HepG2 (cell line): Measurements from ENCODE around the gene ARHGAP19. TPM values are rescaled to one million over a fixed set of nuclear protein-coding genes. Genes with fewer than 3 reads are reported as not detected.
A peak's percentile ranks its signal among the peaks of the same experiment; 100 is the strongest.

ENCODE experiments used
- AGO1 ChIP-seq: fragments of 200-400 bp; formaldehyde crosslinking; IDR thresholded peaks from 2 replicates; pipeline ENCODE4 v1.6.1; 2017; ENCODE audit warnings: mild to moderate bottlenecking, low read depth, low read length, moderate library complexity; ENCODE audit not compliant: poor library complexity, severe bottlenecking
- ATRX ChIP-seq: sonication (generic); formaldehyde crosslinking; IDR thresholded peaks from 2 replicates; pipeline ENCODE4 v1.4.0; 2020; ENCODE audit warnings: missing genetic modification reagents, borderline replicate concordance
- CCDC6 ChIP-seq: sonication (generic); formaldehyde crosslinking; IDR thresholded peaks from 2 replicates; pipeline ENCODE4 v1.8.1; 2022; ENCODE audit warnings: mild to moderate bottlenecking, missing genetic modification reagents, moderate library complexity
- KDM2A ChIP-seq: sonication (generic); formaldehyde crosslinking; IDR thresholded peaks from 2 replicates; pipeline ENCODE4 v1.4.0; 2020; ENCODE audit warnings: low read depth, missing genetic modification reagents, borderline replicate concordance
- KDM5A ChIP-seq: fragments of 200-600 bp; sonication (generic); IDR thresholded peaks from 2 replicates; pipeline ENCODE4 v1.7.0; 2018; ENCODE audit warnings: antibody characterized with exemption, mild to moderate bottlenecking, low read length, borderline replicate concordance
- NRL ChIP-seq: sonication (generic); formaldehyde crosslinking; IDR thresholded peaks from 2 replicates; pipeline ENCODE4 v1.5.0; 2020; ENCODE audit warnings: missing genetic modification reagents, mild to moderate bottlenecking, moderate library complexity, borderline replicate concordance
- PHF8 ChIP-seq: sonication (generic); formaldehyde crosslinking; IDR thresholded peaks from 2 replicates; pipeline ENCODE4 v1.5.0; 2020; ENCODE audit warnings: missing genetic modification reagents
- PRDM10 ChIP-seq: sonication (generic); formaldehyde crosslinking; IDR thresholded peaks from 2 replicates; pipeline ENCODE4 v1.4.0; 2020; ENCODE audit warnings: low read depth, missing genetic modification reagents
- TAF1 ChIP-seq: sonication (generic); formaldehyde crosslinking; IDR thresholded peaks from 2 replicates; pipeline ENCODE4 v1.4.0; 2020; ENCODE audit warnings: missing genetic modification reagents
- ZC3H13 ChIP-seq: sonication (generic); formaldehyde crosslinking; IDR thresholded peaks from 2 replicates; pipeline ENCODE4 v1.8.1; 2023; ENCODE audit warnings: mild to moderate bottlenecking, missing genetic modification reagents, moderate library complexity
- ZFX ChIP-seq: sonication (generic); formaldehyde crosslinking; IDR thresholded peaks from 2 replicates; pipeline ENCODE4 v1.4.0; 2020; ENCODE audit warnings: mild to moderate bottlenecking, low read depth, missing genetic modification reagents, moderate library complexity
- ZMAT3 ChIP-seq: sonication (generic); formaldehyde crosslinking; conservative IDR thresholded peaks from 2 replicates; pipeline ENCODE4 v1.7.0; 2021; ENCODE audit warnings: missing genetic modification reagents
- ZNF224 ChIP-seq: sonication (generic); formaldehyde crosslinking; IDR thresholded peaks from 2 replicates; pipeline ENCODE4 v1.5.0; 2020; ENCODE audit warnings: mild to moderate bottlenecking, missing genetic modification reagents
- ZNF225 ChIP-seq: sonication (generic); formaldehyde crosslinking; IDR thresholded peaks from 2 replicates; pipeline ENCODE4 v1.4.0; 2020; ENCODE audit warnings: mild to moderate bottlenecking, missing genetic modification reagents
- ZNF256 ChIP-seq: sonication (generic); formaldehyde crosslinking; conservative IDR thresholded peaks from 2 replicates; pipeline ENCODE4 v1.4.0; 2020; ENCODE audit warnings: missing genetic modification reagents
- ZNF329 ChIP-seq: sonication (generic); formaldehyde crosslinking; IDR thresholded peaks from 2 replicates; pipeline ENCODE4 v1.9.0; 2021; ENCODE audit warnings: low read depth, mild to moderate bottlenecking, missing genetic modification reagents
- ZNF446 ChIP-seq: sonication (generic); formaldehyde crosslinking; IDR thresholded peaks from 2 replicates; pipeline ENCODE4 v1.5.0; 2020; ENCODE audit warnings: mild to moderate bottlenecking, missing genetic modification reagents
- ZNF687 ChIP-seq: sonication (generic); formaldehyde crosslinking; IDR thresholded peaks from 2 replicates; pipeline ENCODE4 v1.5.1; 2020; ENCODE audit warnings: mild to moderate bottlenecking, missing genetic modification reagents, moderate library complexity
- ZNF709 ChIP-seq: sonication (generic); formaldehyde crosslinking; IDR thresholded peaks from 2 replicates; pipeline ENCODE4 v1.5.0; 2020; ENCODE audit warnings: mild to moderate bottlenecking, missing genetic modification reagents
- ZNF784 ChIP-seq: sonication (generic); formaldehyde crosslinking; IDR thresholded peaks from 2 replicates; pipeline ENCODE4 v1.5.1; 2020; ENCODE audit warnings: missing genetic modification reagents, mild to moderate bottlenecking, borderline replicate concordance
- polyA plus RNA-seq, 8 experiments: library from polyadenylated mRNA; depleted of rRNA in 3 of 8; stranded (reverse) in 7 of 8; unstranded in 1 of 8; fragments of >200 nt; fragmentation: Illumina TruSeq in 4 of 8; extraction: Trizol in 4 of 8; gene quantifications; 2 replicates each; pipeline versions ENCODE4 v1.2.1 to v1.2.3, GENCODE V29; 2011 to 2016; ENCODE audit warnings: low read depth in 4 of 8, missing spikeins in 1 of 8, mixed read lengths in 1 of 8; ENCODE audit not compliant: insufficient read depth in 1 of 8
- total RNA-seq, 5 experiments: library from RNA; depleted of rRNA; stranded (reverse); fragments of >200 nt; fragmentation: Illumina TruSeq; extraction: Trizol; gene quantifications; 2 replicates each; pipeline ENCODE4 v1.2.3, GENCODE V29; 2016; ENCODE audit warnings: low read depth in 1 of 5

Gene ARHGAP19
- total and polyA plus RNA-seq, 2 of the 13 experiments (the other 11 are each of a cell fraction or from before 2014, with no cell fraction given): 7.6 to 10.0 TPM

- 0 out of 2 replicates have a peak, but pooled peaks have one; percentile 10 for TF ChIP-seq CCDC6 (CRISPR knock-in tag)
- TF ChIP-seq NRL (CRISPR knock-in tag): peak; percentile 84
- TF ChIP-seq ZNF446: 0 out of 2 replicates have a peak, but pooled peaks have one; percentile 57
- TF ChIP-seq ZMAT3 (CRISPR knock-in tag): 0 out of 2 replicates have a peak, but pooled peaks have one; percentile 19
- 0 out of 2 replicates have a peak, but pooled peaks have one; percentile 3 for TF ChIP-seq ZNF784 (CRISPR knock-in tag)
- TF ChIP-seq TAF1 (CRISPR knock-in tag): peak; percentile 21; the same call in 1 of the 2 replicates
- TF ChIP-seq ZNF224 (CRISPR knock-in tag): peak; percentile 75; the same call in 1 of the 2 replicates
- TF ChIP-seq ZNF256: no peak
- TF ChIP-seq PRDM10: peak; percentile 93
- TF ChIP-seq ZNF709 (CRISPR knock-in tag): 0 out of 2 replicates have a peak, but pooled peaks have one; percentile 40
- TF ChIP-seq ATRX (CRISPR knock-in tag): no peak
- TF ChIP-seq KDM5A: 0 out of 2 replicates have a peak, but pooled peaks have one; percentile 8
- TF ChIP-seq ZNF687 (CRISPR knock-in tag): peak; percentile 59
- 0 out of 2 replicates have a peak, but pooled peaks have one; percentile 46 for TF ChIP-seq ZNF329 (CRISPR knock-in tag)
- peak; percentile 45; the same call in 1 of the 2 replicates for TF ChIP-seq PHF8 (CRISPR knock-in tag)
- 0 out of 2 replicates have a peak, but pooled peaks have one; percentile 72 for TF ChIP-seq ZNF225 (CRISPR knock-in tag)
- peak; percentile 10 for TF ChIP-seq AGO1
- no peak for TF ChIP-seq ZC3H13 (CRISPR knock-in tag)
- peak; percentile 51 for TF ChIP-seq ZFX (CRISPR knock-in tag)
- peak; percentile 42; the same call in 1 of the 2 replicates for TF ChIP-seq KDM2A
These were observed 41.3 kb upstream of the ARHGAP19 start (continued) for GRCh38 chr10:97333601-97334369.
